Measurements from ENCODE around the gene EPS8.
"Not testable (repeated sequence)": the region's sequence is repeated elsewhere in the genome, so short reads cannot be mapped to it uniquely, and the experiment has no call there.

Gene EPS8

GRCh38 chr12:15636060-15636890, 152.9 kb downstream of the EPS8 start:
- Mint-ChIP-seq H3K27ac (no peak overlapping the region), H3K27me3 (no peaks in the 10 kb centered on the region), H3K9me3 (no peaks in the 10 kb centered on the region), H3K4me3 (no peak overlapping the region), H3K4me1 (no peaks in the 10 kb centered on the region), H3K36me3 (peaks cover 2% of the 10 kb centered on the region)

- no peak overlapping the region for H3K27ac Mint-ChIP-seq
- H3K36me3 Mint-ChIP-seq, result no peaks in the 10 kb centered on the region
- H3K27me3 Mint-ChIP-seq, result no peaks in the 10 kb centered on the region
- H3K4me3 Mint-ChIP-seq, result no peak overlapping the region
- no peaks in the 10 kb centered on the region for H3K9me3 Mint-ChIP-seq
- H3K4me1 Mint-ChIP-seq, result no peaks in the 10 kb centered on the region
These were observed 155.0 kb downstream of the EPS8 start for GRCh38 chr12:15634010-15634683.

- Mint-ChIP-seq H3K4me1 (no peaks in the 10 kb centered on the region), H3K27ac (no peak overlapping the region), H3K9me3 (no peaks in the 10 kb centered on the region), H3K36me3 (no peaks in the 10 kb centered on the region), H3K27me3 (no peaks in the 10 kb centered on the region), H3K4me3 (no peak overlapping the region)
These were observed 156.0 kb downstream of the EPS8 start for GRCh38 chr12:15633201-15633600.

- H3K27ac Mint-ChIP-seq, result no peak overlapping the region
- no peaks in the 10 kb centered on the region for H3K36me3 Mint-ChIP-seq
- H3K4me3 Mint-ChIP-seq, result no peak overlapping the region
- H3K4me1 Mint-ChIP-seq, result no peaks in the 10 kb centered on the region
- H3K27me3 Mint-ChIP-seq, result no peaks in the 10 kb centered on the region
- H3K9me3 Mint-ChIP-seq, result no peaks in the 10 kb centered on the region
These were observed 156.5 kb downstream of the EPS8 start for GRCh38 chr12:15632708-15633107.

- no peaks in the 10 kb centered on the region for H3K4me1 Mint-ChIP-seq
- H3K4me3 Mint-ChIP-seq, result no peak overlapping the region
- H3K36me3 Mint-ChIP-seq, result no peaks in the 10 kb centered on the region
- no peaks in the 10 kb centered on the region for H3K9me3 Mint-ChIP-seq
- no peaks in the 10 kb centered on the region for H3K27me3 Mint-ChIP-seq
- H3K27ac Mint-ChIP-seq, result no peak overlapping the region
These were observed 158.0 kb downstream of the EPS8 start for GRCh38 chr12:15631007-15631715.

- H3K27ac Mint-ChIP-seq, result no peak overlapping the region
- H3K4me3 Mint-ChIP-seq, result no peak overlapping the region
- no peaks in the 10 kb centered on the region for H3K36me3 Mint-ChIP-seq
- no peaks in the 10 kb centered on the region for H3K9me3 Mint-ChIP-seq
- H3K27me3 Mint-ChIP-seq, result no peaks in the 10 kb centered on the region
- H3K4me1 Mint-ChIP-seq, result no peaks in the 10 kb centered on the region
These were observed 159.4 kb downstream of the EPS8 start for GRCh38 chr12:15629761-15630160.

- Mint-ChIP-seq H3K4me1 (no peaks in the 10 kb centered on the region), H3K27me3 (no peaks in the 10 kb centered on the region), H3K36me3 (no peaks in the 10 kb centered on the region), H3K4me3 (no peak overlapping the region), H3K9me3 (no peaks in the 10 kb centered on the region), H3K27ac (no peak overlapping the region)
These were observed 160.1 kb downstream of the EPS8 start for GRCh38 chr12:15629108-15629507.

- H3K4me1 Mint-ChIP-seq, result no peaks in the 10 kb centered on the region
- H3K4me3 Mint-ChIP-seq, result no peak overlapping the region
- H3K36me3 Mint-ChIP-seq, result no peaks in the 10 kb centered on the region
- no peak overlapping the region for H3K27ac Mint-ChIP-seq
- H3K9me3 Mint-ChIP-seq, result no peaks in the 10 kb centered on the region
- H3K27me3 Mint-ChIP-seq, result no peaks in the 10 kb centered on the region
These were observed 160.9 kb downstream of the EPS8 start for GRCh38 chr12:15627995-15628945.

- Mint-ChIP-seq H3K4me3 (no peak overlapping the region), H3K9me3 (no peaks in the 10 kb centered on the region), H3K36me3 (no peaks in the 10 kb centered on the region), H3K27me3 (no peaks in the 10 kb centered on the region), H3K27ac (no peak overlapping the region), H3K4me1 (no peaks in the 10 kb centered on the region)
These were observed 164.1 kb downstream of the EPS8 start for GRCh38 chr12:15625075-15625474.

- peaks cover 2% of the 10 kb centered on the region for H3K27me3 Mint-ChIP-seq
- peaks cover 4% of the 10 kb centered on the region for H3K9me3 Mint-ChIP-seq
- H3K36me3 Mint-ChIP-seq, result peaks cover 4% of the 10 kb centered on the region
- H3K27ac Mint-ChIP-seq, result no peak overlapping the region
- H3K4me3 Mint-ChIP-seq, result no peak overlapping the region
- H3K4me1 Mint-ChIP-seq, result no peaks in the 10 kb centered on the region
These were observed 168.2 kb downstream of the EPS8 start for GRCh38 chr12:15620741-15621539.

- not testable (repeated sequence) for H3K4me1 Mint-ChIP-seq, H3K4me3 Mint-ChIP-seq, H3K36me3 Mint-ChIP-seq, H3K27ac Mint-ChIP-seq, H3K27me3 Mint-ChIP-seq
- H3K9me3 Mint-ChIP-seq, result peaks cover 12% of the 10 kb centered on the region
These were observed 172.7 kb downstream of the EPS8 start for GRCh38 chr12:15616495-15616894.

- Mint-ChIP-seq H3K4me3 (no peak overlapping the region), H3K9me3 (peaks cover 12% of the 10 kb centered on the region), H3K4me1 (no peaks in the 10 kb centered on the region), H3K27ac (no peak overlapping the region), H3K27me3 (peaks cover 4% of the 10 kb centered on the region), H3K36me3 (peaks cover 4% of the 10 kb centered on the region)
These were observed 175.2 kb downstream of the EPS8 start for GRCh38 chr12:15613981-15614380.

GRCh38 chr12:15608941-15609340, 180.2 kb downstream of the EPS8 start:
- Mint-ChIP-seq H3K27ac (no peak overlapping the region), H3K36me3 (no peaks in the 10 kb centered on the region), H3K4me3 (no peak overlapping the region), H3K9me3 (peaks cover 5% of the 10 kb centered on the region), H3K4me1 (no peaks in the 10 kb centered on the region), H3K27me3 (peaks cover 3% of the 10 kb centered on the region)

GRCh38 chr12:15608406-15608805, 180.8 kb downstream of the EPS8 start:
- Mint-ChIP-seq H3K36me3 (no peaks in the 10 kb centered on the region), H3K4me1 (no peaks in the 10 kb centered on the region), H3K27ac (no peak overlapping the region), H3K4me3 (no peak overlapping the region), H3K27me3 (peaks cover 3% of the 10 kb centered on the region), H3K9me3 (peaks cover 5% of the 10 kb centered on the region)
